ENCODE results near the gene TIRAP. TPM values are rescaled to one million over a fixed set of nuclear protein-coding genes. Genes with fewer than 3 reads are reported as not detected.

The TIRAP gene
- total RNA-seq = 3.5 and 3.7 TPM in 2 replicates

GRCh38 chr11:126282736-126283591, at the start of gene TIRAP:
TIRAP (plus strand) TSS chr11:126283093; CDS start chr11:126290895, 7,802 bp downstream.

GRCh38 chr11:126268708-126269579, 13.9 kb upstream of the TIRAP start, which contains the start of the genes FOXRED1 and SRPRA:
FOXRED1 (plus strand) TSS chr11:126269154; CDS start chr11:126269207, 53 bp downstream.
SRPRA (minus strand) TSS chr11:126268895; CDS start chr11:126268804, 91 bp downstream.

DNA sequence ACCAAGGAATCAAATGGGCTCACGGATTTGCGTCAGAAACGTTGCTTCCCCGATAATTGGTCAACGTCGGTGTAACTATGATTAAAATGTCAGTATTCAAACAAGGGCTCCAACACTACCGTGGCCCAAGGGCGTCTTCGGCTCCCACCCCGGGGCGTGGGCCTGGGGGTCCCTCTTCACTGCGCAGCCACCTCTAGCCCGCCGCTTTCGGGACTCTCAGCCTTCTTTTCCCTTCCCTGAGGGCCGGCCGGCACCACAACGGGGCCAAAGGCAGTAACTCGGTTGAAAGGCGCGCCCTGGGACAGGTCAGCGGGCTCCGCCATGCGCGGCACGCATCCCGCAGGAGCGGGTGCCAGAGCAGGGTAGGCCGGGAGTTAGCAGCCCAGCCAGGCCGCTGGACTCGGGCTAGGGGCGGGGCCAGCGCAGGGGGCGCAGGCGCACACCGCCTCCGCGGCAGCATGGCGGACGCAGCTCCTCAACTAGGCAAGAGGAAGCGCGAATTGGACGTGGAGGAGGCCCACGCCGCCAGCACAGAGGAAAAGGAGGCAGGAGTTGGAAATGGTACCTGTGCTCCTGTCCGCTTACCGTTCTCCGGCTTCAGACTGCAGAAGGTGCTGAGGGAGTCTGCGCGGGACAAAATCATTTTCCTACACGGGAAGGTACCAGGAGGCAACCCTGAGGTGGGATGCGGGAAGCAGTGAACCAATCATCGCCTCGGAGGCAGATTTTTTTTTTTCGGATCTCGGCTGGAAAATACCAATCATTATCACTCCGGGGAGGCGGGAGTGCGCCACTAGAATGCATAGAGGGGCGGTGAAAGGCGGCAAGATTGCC, 20.9 kb downstream of the TIRAP start, which contains the start of gene DCPS:
TSS of gene DCPS (plus strand) at position 438 of the 834 bp plus-strand sequence. CDS start at position 459, 21 bp downstream.

Other genes with a start within 250 kb of the TIRAP start
- 1.8 and 3.4 TPM in 2 replicates for gene CDON, start 220.2 kb upstream of the TIRAP start, total RNA-seq
- 15.0 and 18.6 TPM in 2 replicates for gene RPUSD4, start 71.4 kb upstream of the TIRAP start, total RNA-seq
- gene FAM118B, start 71.3 kb upstream of the TIRAP start, total RNA-seq = 14.4 and 19.8 TPM in 2 replicates
- gene SRPRA, start 14.2 kb upstream of the TIRAP start, total RNA-seq = 90.5 and 98.9 TPM in 2 replicates
- gene FOXRED1, start 13.9 kb upstream of the TIRAP start, total RNA-seq = 22.3 and 31.1 TPM in 2 replicates
- gene DCPS, start 21.0 kb downstream of the TIRAP start, total RNA-seq = 28.1 and 30.3 TPM in 2 replicates
- gene ST3GAL4, start 72.6 kb downstream of the TIRAP start, total RNA-seq = 31.3 and 31.7 TPM in 2 replicates